Neuronal stem cell (in vitro differentiated cells): ENCODE results near the gene PDCD2L.
"Not testable (repeated sequence)": the region's sequence is repeated elsewhere in the genome, so short reads cannot be mapped to it uniquely, and the experiment has no call there.

Experiments
- DNase-seq: peaks from one replicate; pipeline ENCODE4 v3.0.0-alpha.2; 2013; ENCODE audit warnings: low spot score
- H2AFZ ChIP-seq: one replicate; pipeline ENCODE4 v1.6.1; 2013; ENCODE audit warnings: mild to moderate bottlenecking, low read length, inconsistent platforms
- H2AK5ac ChIP-seq: 2 replicates; pipeline ENCODE4 v1.6.1; 2013; ENCODE audit warnings: low read depth, mild to moderate bottlenecking, inconsistent platforms, low read length, moderate library complexity, mixed read lengths
- H2BK120ac ChIP-seq: 2 replicates; pipeline ENCODE4 v1.6.1; 2013; ENCODE audit warnings: low read depth, mild to moderate bottlenecking, inconsistent platforms, low read length, moderate library complexity, mixed read lengths
- H2BK12ac ChIP-seq: one replicate; pipeline ENCODE4 v1.6.1; 2013; ENCODE audit warnings: low read length, inconsistent platforms
- H2BK15ac ChIP-seq: 2 replicates; pipeline ENCODE4 v1.6.1; 2013; ENCODE audit warnings: mild to moderate bottlenecking, low read length, inconsistent platforms, mixed read lengths
- H2BK5ac ChIP-seq: one replicate; pipeline ENCODE4 v1.6.1; 2013; ENCODE audit warnings: inconsistent platforms, mild to moderate bottlenecking, low read length, moderate library complexity
- H3K14ac ChIP-seq: one replicate; pipeline ENCODE4 v1.6.1; 2013; ENCODE audit warnings: low read length, inconsistent platforms
- H3K18ac ChIP-seq: 2 replicates; pipeline ENCODE4 v1.6.1; 2013; ENCODE audit warnings: low read length, inconsistent platforms
- H3K23ac ChIP-seq: 2 replicates; pipeline ENCODE4 v1.6.1; 2013; ENCODE audit warnings: low read depth, mild to moderate bottlenecking, mixed read lengths, low read length, inconsistent platforms; ENCODE audit not compliant: poor library complexity
- H3K27ac ChIP-seq: replicated peaks from 3 replicates; pipeline ENCODE4 v1.5.1; 2013; ENCODE audit warnings: low read length, inconsistent platforms
- H3K27me3 ChIP-seq, 3 experiments: 2 replicates each; pipeline ENCODE4 v1.6.1; 2013; ENCODE audit warnings: low read length in 3 of 3, mild to moderate bottlenecking in 2 of 3, inconsistent platforms in 1 of 3, low read depth in 1 of 3, mixed read lengths in 1 of 3, moderate library complexity in 1 of 3; ENCODE audit not compliant: control insufficient read depth in 3 of 3, insufficient read depth in 3 of 3
- H3K36me3 ChIP-seq, 2 donors: replicated peaks in 1 of 2; 2 replicates each; pipeline ENCODE4 v1.6.1; 2013; ENCODE audit warnings: low read length in 2 of 2; ENCODE audit not compliant: control insufficient read depth in 2 of 2, insufficient read depth in 2 of 2
- H3K4ac ChIP-seq: 2 replicates; pipeline ENCODE4 v1.6.1; 2013; ENCODE audit warnings: inconsistent platforms, mild to moderate bottlenecking, low read length, moderate library complexity
- H3K4me1 ChIP-seq, 2 donors: 1 replicate in 1 of 2; 2 replicates in 1 of 2; pipeline ENCODE4 v1.6.1; 2013; ENCODE audit warnings: low read length in 2 of 2, low read depth in 1 of 2; ENCODE audit not compliant: control insufficient read depth in 2 of 2, insufficient read depth in 1 of 2
- H3K4me2 ChIP-seq: one replicate; pipeline ENCODE4 v1.6.1; 2013; ENCODE audit warnings: mild to moderate bottlenecking, low read length, inconsistent platforms; ENCODE audit not compliant: insufficient read depth, poor library complexity, severe bottlenecking
- H3K4me3 ChIP-seq, 2 donors: 2 replicates each; pipeline ENCODE4 v1.5.1; 2013; ENCODE audit warnings: low read length in 2 of 2, mild to moderate bottlenecking in 2 of 2, inconsistent platforms in 1 of 2, moderate library complexity in 1 of 2
- H3K79me1 ChIP-seq: one replicate; pipeline ENCODE4 v1.6.1; 2013; ENCODE audit warnings: low read depth, mild to moderate bottlenecking, inconsistent platforms, low read length, moderate library complexity
- H3K9ac ChIP-seq: one replicate; pipeline ENCODE4 v1.6.1; 2013; ENCODE audit warnings: mild to moderate bottlenecking, low read depth, low read length, inconsistent platforms; ENCODE audit not compliant: poor library complexity
- H3K9me3 ChIP-seq, 2 donors: replicated peaks in 1 of 2; 2 replicates each; pipeline versions ENCODE3 to v1.6.1; 2013; ENCODE audit warnings: low read length in 2 of 2, mild to moderate bottlenecking in 2 of 2, inconsistent platforms in 1 of 2, low read depth in 1 of 2, mixed read lengths in 1 of 2, moderate library complexity in 1 of 2; ENCODE audit not compliant: control insufficient read depth in 2 of 2, insufficient read depth in 1 of 2
- H4K8ac ChIP-seq: one replicate; pipeline ENCODE4 v1.6.1; 2013; ENCODE audit warnings: low read depth, mild to moderate bottlenecking, inconsistent platforms, low read length, moderate library complexity
- H4K91ac ChIP-seq: one replicate; pipeline ENCODE4 v1.6.1; 2013; ENCODE audit warnings: low read length, low read depth, mild to moderate bottlenecking, inconsistent platforms; ENCODE audit not compliant: poor library complexity
- WGBS, 2 donors: extraction: QIAGEN DNeasy Blood & Tissue Kit; methylation state at CpG; one replicate each; pipeline ENCODE4 v1.1.7; 2013; ENCODE audit warnings: missing lambda C conversion rate in 2 of 2, mixed read lengths in 1 of 2; ENCODE audit not compliant: insufficient read length in 2 of 2, insufficient replicate concordance in 1 of 2; ENCODE audit errors: extremely low coverage in 2 of 2; 5-methylcytosine and 5-hydroxymethylcytosine counted together

PDCD2L gene

DNA sequence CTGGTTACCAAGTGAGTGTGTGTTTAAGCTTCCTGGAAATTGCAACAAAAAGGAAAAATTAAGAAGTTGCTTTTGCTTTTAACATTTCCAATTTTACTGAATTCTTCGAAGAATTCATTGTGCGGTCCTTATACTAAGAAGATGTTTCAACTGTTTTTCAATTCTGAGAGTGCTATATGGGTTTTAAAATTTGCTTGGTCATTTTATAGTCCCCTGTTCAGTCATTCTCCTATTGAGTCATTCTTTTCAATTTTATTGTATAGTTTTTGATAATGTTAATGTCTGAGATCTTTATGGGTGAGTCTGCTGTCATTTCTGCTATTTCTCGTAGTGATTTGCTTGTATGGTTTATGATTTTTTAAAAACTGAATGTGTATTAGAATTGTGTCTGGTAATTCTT, 50.5 kb downstream of the PDCD2L start:
- no peak overlapping the region for H3K27ac ChIP-seq
- no peaks in the 10 kb centered on the region for H3K9me3 ChIP-seq
- no peak overlapping the region for H4K8ac ChIP-seq
- no peak overlapping the region for H2BK15ac ChIP-seq
- H3K9ac ChIP-seq = no peak overlapping the region
- H2AFZ ChIP-seq = no peak overlapping the region
- H3K18ac ChIP-seq = no peak overlapping the region
- WGBS, 2 donors = no CpG with 5 or more reads among the region's 3 CpGs
- H3K79me1 ChIP-seq = no peaks in the 10 kb centered on the region
- H3K23ac ChIP-seq = no peak overlapping the region
- H3K4me3 ChIP-seq = no peak overlapping the region
- H3K4me1 ChIP-seq = no peaks in the 10 kb centered on the region
- H2BK120ac ChIP-seq = no peak overlapping the region
- no peak overlapping the region for H3K4ac ChIP-seq
- no peaks in the 10 kb centered on the region for H3K27me3 ChIP-seq
- DNase-seq = no peak
- H4K91ac ChIP-seq = no peak overlapping the region
- no peak overlapping the region for H3K4me2 ChIP-seq
- H2BK12ac ChIP-seq = no peak overlapping the region
- no peak overlapping the region for H2BK5ac ChIP-seq
- H3K14ac ChIP-seq = no peak overlapping the region
- peaks cover 28 to 95% of the 10 kb centered on the region in 2 donors for H3K36me3 ChIP-seq
- no peak overlapping the region for H2AK5ac ChIP-seq

DNA sequence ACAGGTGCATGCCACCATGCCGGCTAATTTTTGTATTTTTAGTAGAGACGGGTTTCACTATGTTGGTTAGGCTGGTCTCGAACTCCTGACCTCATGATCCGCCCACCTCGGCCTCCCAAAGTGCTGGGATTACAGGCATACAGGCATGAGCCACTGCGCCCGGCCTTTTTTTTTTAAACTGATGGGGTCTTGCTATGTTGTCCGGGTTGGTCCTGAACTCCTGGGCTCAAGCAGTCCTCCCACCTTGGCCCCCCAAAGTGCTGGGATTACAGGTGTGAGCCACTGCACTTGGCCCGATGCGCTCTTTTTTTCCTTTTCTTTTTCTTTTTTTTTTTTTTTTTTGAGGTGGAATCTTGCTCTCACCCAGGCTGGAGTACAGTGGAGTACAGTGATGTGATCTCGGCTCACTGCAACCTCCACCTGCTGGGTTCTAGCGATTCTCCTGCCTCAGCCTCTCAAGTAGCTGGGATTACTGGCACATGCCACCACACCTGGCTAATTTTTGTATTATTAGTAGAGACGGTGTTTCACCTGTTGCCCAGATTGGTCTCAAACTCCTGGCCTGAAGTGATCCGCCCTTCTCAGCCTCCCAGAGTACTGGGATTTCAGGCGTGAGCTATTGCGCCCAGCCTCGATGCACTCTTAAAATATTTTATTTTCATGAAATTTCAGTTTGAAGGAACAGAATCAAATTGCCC, 51.7 kb downstream of the PDCD2L start:
- H4K8ac ChIP-seq, H2AK5ac ChIP-seq, H3K4me2 ChIP-seq, H3K27me3 ChIP-seq, H3K9me3 ChIP-seq, H2BK120ac ChIP-seq, H3K9ac ChIP-seq, H3K4ac ChIP-seq, H2AFZ ChIP-seq, H2BK5ac ChIP-seq, H3K4me1 ChIP-seq, DNase-seq, H3K27ac ChIP-seq, H3K18ac ChIP-seq, H2BK12ac ChIP-seq, H2BK15ac ChIP-seq, H4K91ac ChIP-seq, H3K23ac ChIP-seq, H3K4me3 ChIP-seq, H3K14ac ChIP-seq, H3K79me1 ChIP-seq: not testable (repeated sequence)
- H3K36me3 ChIP-seq = peaks cover 28 to 95% of the 10 kb centered on the region in 2 donors
- no CpG with 5 or more reads among the region's 17 CpGs for WGBS, 2 donors

DNA sequence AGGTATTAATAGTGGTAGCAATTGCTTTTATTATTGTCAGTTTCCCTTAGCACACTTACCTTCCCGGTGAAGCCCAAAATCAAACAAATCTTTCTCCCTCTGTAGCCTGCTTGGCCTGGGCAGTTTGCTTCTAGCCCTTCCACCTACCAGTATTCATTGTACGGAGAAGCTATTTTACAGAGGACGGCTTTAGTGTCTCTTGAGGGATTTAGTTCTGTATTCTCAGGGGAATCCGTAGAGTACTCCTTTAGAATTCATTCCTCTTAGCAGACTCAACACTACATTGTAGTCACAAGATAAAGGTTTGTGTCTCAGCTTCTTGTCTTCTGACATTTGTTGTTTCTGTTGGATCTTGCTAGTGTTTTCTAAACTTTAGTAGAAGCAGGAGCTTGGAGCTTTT, 53.2 kb downstream of the PDCD2L start:
- Histone ChIP-seq H3K4me1 (no peaks in the 10 kb centered on the region), H3K4me3 (no peak overlapping the region), H4K91ac (no peak overlapping the region), H3K4ac (no peak overlapping the region), H4K8ac (no peak overlapping the region), H3K79me1 (peaks cover 2% of the 10 kb centered on the region), H3K27ac (no peak overlapping the region), H2AK5ac (no peak overlapping the region), H3K36me3 (peaks cover 41 to 95% of the 10 kb centered on the region in 2 donors), H3K4me2 (no peak overlapping the region), H3K18ac (no peak overlapping the region), H2BK5ac (no peak overlapping the region), H3K27me3 (no peaks in the 10 kb centered on the region), H2BK120ac (no peak overlapping the region), H3K14ac (no peak overlapping the region), H3K23ac (no peak overlapping the region), H2AFZ (no peak overlapping the region), H3K9me3 (no peaks in the 10 kb centered on the region), H2BK15ac (no peak overlapping the region), H3K9ac (no peak overlapping the region), H2BK12ac (no peak overlapping the region)
- WGBS, 2 donors = no CpG with 5 or more reads among the region's 4 CpGs
- no peak for DNase-seq

DNA sequence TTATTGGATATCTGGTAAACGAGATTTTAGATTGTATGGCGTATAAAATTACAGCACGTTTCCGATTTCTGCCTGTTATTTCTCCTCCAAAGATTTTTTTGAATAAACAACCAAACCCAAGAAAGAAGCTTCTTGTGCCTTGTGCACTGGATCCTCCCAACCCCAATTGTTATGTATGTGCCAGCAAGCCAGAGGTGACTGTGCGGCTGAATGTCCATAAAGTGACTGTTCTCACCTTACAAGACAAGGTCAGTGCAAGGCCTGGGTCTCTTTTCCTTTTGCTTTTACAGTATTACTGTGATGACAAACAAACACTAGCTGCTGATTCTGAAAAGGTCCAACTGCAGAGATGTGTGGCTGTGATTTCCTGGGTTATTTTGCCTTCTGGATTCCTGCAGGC, 54.5 kb downstream of the PDCD2L start:
- Histone ChIP-seq H2AK5ac (no peak overlapping the region), H3K4me2 (no peak overlapping the region), H2BK15ac (no peak overlapping the region), H3K27me3 (no peaks in the 10 kb centered on the region), H3K23ac (no peak overlapping the region), H4K91ac (no peak overlapping the region), H2BK5ac (no peak overlapping the region), H3K9me3 (no peaks in the 10 kb centered on the region), H2AFZ (no peak overlapping the region), H3K4me3 (no peak overlapping the region), H3K18ac (no peak overlapping the region), H3K4ac (no peak overlapping the region), H3K14ac (no peak overlapping the region), H3K79me1 (peaks cover 2% of the 10 kb centered on the region), H2BK12ac (no peak overlapping the region), H3K9ac (no peak overlapping the region), H3K27ac (no peak overlapping the region), H2BK120ac (no peak overlapping the region), H3K4me1 (no peaks in the 10 kb centered on the region), H4K8ac (no peak overlapping the region), H3K36me3 (peaks cover 48 to 95% of the 10 kb centered on the region in 2 donors)
- no CpG with 5 or more reads among the region's 5 CpGs for WGBS, 2 donors
- no peak for DNase-seq
